Activated CD8-positive, alpha-beta memory T cell treated with anti-CD3 and anti-CD28 coated beads for 36 hours (primary cell): ENCODE data around the gene ANKH. TPM values are rescaled to one million over a fixed set of nuclear protein-coding genes. Genes with fewer than 3 reads are reported as not detected.

Source experiments
- CTCF ChIA-PET: fragments of 350-600 bp; sonication (Branson Sonifier 250); formaldehyde crosslinking; loops from one replicate; lab custom pipeline; 2021; ENCODE audit warnings: antibody characterized with exemption; lab: Charles Lee
- POLR2A ChIA-PET: fragments of 350-600 bp; sonication (Branson Sonifier 250); formaldehyde crosslinking; loops from one replicate; lab custom pipeline; 2021; ENCODE audit warnings: antibody characterized with exemption; lab: Charles Lee
- total RNA-seq, 2 experiments: library from RNA; stranded (reverse); gene quantifications; one replicate each; pipeline ENCODE4 v1.2.3, GENCODE V29; 2021

ANKH gene
- total RNA-seq, 2 experiments from 2014 or later = 88.6 to 90.1 TPM

DNA sequence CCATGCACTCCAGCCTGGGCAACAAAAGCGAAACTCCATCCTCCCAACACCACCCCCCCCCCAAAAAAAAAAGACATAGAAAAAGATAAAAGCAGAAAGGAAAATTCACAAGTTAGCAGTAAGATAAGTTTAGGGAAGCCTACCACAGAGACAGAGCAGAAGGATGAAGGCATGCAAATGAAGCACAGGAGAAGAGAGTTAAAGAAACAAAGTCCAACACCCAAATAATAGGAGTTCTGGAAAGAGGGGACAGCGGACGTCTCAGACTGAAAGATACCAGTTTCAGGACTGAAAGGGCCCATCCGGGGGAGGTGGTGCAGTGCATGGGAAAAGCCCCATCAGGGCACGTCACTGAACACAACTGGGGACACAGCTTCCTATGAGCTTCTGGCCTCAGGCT is 152.8 kb downstream of the ANKH start:
- POLR2A ChIA-PET = interaction anchor here (0.8 kb wide), 1 partner anchor 98 kb away, joined by 6 read pairs; no protein-coding TSS in a partner anchor
- CTCF ChIA-PET = no interaction called here

DNA sequence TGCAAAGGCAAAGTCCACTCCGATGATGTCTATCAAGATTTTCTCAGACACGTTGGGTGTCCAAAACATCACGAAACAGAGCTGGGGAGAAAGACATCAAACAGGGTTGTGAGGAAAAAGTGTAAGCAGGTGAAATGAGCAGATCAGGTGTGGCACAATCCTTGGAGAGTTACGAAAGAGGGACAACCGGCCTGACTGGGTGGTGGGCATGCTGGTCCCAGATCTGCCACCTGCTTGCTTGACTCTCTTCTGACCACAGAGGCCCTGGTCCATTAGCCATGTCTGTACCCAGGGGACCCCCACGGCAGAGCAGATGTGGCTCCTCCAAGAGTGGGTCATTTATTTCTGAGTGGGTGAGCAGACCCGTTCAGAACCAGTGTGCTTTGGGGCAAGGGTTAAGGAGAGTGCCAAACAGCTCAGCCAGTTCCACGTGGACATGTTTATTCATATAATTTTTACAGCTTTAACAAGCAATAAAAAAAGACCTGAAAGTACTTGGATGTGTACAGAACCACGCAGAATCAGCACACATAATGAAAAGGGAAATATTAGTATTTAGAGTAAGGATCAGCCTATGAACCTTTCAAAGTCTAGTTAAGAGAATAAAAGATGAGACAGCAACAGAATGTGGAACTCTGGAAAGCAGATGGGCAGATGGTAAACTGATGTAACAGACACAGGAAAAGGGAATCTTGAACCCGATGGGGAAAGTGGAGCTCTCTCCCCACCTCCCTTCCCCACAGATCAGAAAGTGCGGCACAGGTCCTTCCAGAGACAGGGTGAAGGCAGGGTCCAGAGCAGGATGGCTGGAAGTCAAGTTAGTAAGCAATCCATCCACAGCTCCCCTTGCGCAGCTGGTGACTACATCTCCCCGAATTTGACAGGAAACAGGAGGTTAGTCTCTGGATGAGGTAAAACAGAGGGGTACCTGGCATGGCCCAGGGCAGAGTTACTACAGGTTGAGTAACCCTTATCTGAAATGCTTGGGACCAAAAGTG is 154.5 kb downstream of the ANKH start:
- ChIA-PET CTCF (no interaction called here), POLR2A (no interaction called here)

DNA sequence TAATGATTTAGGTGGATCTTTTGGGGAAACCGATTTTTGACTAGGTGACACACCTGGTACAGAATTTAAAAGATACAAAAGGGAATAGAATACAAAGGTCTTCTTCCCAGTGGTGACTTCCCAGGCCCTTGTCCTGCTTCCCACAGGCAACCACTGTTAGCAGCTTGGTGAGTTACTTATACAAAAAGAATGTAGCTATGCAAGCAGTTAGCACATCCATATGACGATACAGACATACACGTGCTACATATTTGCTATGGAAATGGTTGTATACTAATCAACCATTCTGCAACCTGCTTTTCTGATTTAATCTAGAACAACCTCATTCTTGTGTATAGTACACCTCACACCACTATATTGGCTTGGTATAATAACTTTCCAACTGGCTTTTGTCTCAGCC is 156.1 kb downstream of the ANKH start:
- POLR2A ChIA-PET = no interaction called here
- CTCF ChIA-PET = no interaction called here

DNA sequence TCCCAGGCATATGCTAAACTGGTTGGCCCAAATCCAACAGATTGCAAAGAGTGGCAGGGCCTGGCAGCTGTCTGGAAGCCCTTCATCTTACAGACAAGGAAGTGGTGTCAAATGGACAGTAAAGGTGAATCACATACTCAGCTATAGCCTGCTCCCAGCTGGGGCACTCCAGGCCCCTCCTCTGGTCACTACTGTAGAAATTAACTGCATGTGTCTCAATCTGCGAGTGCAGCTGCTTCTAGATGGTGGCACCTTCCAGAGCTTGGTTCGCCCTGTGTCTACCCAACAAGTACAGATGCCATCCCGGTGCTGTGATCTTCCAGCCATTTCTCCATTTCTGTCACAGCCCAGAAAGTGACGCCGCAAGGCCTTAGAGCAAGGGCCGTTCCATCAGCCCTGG is 156.9 kb downstream of the ANKH start:
- POLR2A ChIA-PET = no interaction called here
- CTCF ChIA-PET = no interaction called here

DNA sequence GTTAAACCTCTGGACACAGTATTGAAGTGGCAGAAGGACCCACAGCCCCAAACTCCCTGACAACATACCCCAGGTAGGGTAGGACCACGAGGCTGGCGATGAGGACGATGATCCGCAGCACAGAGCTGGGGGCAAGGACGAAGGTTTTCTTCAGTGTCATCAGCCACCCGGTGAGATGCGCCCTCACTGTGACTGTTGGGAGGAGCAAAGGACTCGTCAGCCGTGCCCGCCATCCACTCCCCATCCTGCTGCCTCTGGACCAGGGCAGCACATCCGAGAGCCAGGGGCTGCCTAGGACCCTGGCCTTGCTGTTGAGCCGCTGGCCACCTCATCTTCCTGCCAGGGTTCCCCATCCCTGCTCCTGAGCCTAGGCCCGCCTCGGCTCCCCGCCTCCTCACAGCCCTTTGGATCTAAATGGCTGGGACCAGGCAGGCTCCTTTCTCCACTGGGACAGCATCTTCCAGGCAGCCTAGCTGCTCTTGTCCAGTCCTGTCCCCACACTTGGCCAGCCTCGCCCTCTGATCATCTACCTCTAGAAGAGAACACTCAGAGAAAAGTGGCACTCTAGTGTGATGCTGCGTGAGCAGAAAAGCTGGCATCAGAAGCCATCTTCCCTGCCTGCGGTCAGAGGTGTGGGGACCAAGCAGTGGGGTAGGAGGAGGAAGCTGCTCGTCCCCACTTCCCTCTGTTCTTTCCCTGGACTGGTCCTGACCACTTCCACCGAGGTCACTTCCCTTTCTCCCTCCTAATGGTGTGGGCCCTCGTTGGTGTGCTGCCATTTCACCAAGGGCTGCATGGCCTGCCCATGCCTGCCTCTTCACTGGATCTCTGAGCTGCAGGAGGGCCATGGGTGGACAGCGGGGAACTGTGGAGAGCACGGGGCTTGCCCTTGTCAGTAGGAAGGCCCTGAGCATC is 157.8 kb downstream of the ANKH start:
- POLR2A ChIA-PET = no interaction called here
- CTCF ChIA-PET = interaction anchor here (0.8 to 1.1 kb wide), 3 partner anchors 9 to 290 kb away, joined by 3 to 4 read pairs (median 3); no protein-coding TSS in a partner anchor

DNA sequence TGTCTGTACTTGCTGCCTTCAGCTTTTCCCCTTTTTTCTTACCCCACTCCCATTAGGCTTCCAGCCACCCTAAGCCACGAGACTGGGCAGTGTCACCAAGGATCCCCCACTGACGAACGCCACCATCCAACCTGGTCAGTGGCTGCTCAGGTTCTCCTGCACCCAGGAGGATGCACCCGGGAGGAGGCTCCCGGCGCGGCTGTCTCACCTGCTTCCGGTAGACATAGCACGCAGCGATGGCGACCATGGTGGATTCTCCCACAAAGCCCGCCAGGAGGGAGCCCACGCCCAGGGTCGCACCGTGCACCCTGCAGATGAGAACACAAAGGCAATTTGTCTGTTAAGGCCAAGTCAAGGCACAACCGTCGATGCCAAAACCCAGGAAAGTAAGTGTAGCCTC is 158.9 kb downstream of the ANKH start:
- CTCF ChIA-PET = interaction anchor here (1.0 to 1.1 kb wide), 2 partner anchors 10 to 15 kb away, joined by 3 to 4 read pairs; no protein-coding TSS in a partner anchor
- POLR2A ChIA-PET = no interaction called here

DNA sequence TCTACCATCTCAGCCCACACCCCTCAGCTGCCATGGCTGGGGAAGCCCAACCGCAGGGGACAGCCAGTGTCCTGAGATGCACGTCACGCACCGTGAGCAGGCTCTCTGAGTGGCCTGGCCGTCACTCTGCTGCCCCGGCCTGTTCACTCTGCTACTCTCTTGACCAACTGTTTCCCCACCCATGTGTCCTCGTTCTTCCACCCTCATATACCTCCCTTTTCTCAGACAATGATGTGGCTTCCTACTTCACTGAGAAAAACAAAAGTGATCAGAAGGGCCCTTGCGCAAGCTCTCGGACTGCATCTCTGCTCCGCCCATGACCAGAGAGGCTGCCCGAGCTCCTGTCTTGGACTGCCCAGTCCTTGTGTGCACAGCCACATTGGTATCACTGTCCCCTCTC is 159.4 kb downstream of the ANKH start:
- ChIA-PET POLR2A (no interaction called here), CTCF (no interaction called here)

DNA sequence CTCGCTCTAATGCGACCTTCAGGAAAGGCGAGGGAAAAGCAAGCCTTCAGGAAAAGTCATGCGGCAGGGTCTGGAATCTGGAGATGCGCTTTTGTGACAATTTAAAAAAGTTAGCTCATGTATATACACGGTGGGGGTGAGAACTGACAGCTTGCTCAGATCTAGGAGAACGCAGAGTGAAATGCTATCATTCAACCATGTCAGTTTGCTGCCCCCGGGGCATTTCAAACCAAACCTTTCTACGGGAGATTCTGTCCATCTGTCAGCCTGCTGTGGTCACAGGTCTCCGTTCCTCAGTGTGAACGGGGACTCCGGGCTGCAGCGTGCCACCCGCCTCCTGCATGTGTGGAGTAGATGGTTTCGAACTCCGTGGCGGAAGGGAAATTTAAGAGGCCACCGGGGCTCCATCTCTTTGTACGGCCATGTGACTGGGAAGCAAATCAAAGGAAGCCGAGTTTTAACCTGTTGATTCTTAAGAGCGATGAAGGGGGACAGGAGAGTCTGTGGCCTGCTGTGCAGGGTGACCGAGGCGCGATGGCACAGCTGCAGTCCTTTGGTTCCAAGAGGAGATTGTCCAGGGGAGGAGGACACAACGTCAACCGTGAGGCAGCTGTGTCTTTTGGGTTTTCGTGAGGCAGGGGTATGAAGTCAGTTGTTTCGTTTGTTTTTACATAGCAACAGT is 161.1 kb downstream of the ANKH start:
- POLR2A ChIA-PET = no interaction called here
- CTCF ChIA-PET = no interaction called here

DNA sequence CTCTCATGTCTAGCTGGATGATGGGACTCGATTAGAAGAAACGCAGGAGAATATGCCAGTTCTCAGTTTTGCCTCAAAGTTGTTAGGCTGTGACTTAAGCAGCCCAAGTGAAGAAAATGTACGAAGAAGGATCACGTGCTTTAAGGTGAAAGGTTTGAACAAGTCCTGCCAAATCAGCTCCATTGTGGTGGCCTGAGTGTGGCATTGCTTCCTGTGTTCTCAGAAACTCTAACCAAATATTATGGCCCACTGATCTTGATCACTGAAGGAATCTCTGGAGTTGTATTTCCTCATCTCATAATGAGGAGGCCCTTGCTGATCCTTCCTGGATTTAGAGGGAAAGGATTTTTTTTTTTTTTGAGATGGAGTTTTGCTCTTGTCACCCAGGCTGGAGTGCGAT is 163.0 kb downstream of the ANKH start:
- ChIA-PET POLR2A (interaction anchor here (0.6 kb wide), 2 partner anchors 22 to 163 kb away, joined by 3 to 8 read pairs; partner anchors contain the start of gene ANKH), CTCF (interaction anchor here (0.7 to 1.4 kb wide), 4 partner anchors 33 to 294 kb away, joined by 3 to 4 read pairs (median 3); no protein-coding TSS in a partner anchor)

DNA sequence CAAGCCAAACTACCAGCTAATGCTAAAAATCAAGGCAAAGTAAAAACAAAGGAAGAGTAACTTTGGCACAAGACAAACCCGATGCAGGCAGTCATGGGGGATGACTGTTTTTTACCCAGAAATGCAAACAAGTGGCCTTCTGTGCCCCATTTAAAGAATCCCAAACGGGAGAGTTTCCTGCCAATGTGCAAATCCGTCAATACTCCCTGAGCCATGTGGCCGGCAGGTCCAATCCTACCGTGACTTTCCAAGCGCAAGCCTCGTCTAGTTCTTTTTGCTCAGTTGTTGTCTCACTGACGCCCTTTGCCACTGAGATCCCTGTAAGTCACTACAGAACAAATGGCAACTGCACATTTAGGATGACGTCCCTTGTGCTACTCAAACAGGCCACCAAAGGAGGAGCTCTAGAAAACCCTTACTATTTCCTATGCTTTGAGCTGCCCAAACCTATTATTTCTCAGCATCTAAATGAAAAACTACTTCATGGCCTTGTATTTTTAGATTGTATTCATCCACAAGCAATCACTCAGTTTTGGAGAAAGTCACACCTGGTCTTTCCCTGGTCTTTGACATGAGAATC is 163.7 kb downstream of the ANKH start:
- ChIA-PET POLR2A (interaction anchor here (0.6 kb wide), 2 partner anchors 22 to 163 kb away, joined by 3 to 8 read pairs; partner anchors contain the start of gene ANKH), CTCF (interaction anchor here (0.7 to 1.2 kb wide), 3 partner anchors 69 to 295 kb away, joined by 3 to 4 read pairs (median 3); no protein-coding TSS in a partner anchor)

DNA sequence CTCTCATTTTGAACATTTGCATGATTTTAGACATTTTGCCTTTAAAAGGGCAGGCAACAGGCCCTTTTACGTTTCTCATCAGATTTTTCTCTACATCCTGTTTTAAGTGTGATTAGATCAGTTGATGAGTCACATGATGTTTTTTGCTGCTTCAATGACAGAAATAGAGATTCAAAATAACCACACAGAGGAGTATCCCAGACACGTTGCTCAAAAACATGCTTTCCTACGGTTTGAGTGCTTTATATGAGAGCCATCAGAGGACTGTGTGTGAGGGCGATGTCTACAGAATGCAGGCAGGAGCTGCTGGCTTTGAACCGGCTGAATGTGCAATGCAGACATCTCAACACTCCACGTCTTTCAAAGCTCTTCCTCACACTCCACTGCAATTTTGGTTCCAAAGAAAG is 165.0 kb downstream of the ANKH start:
- ChIA-PET CTCF (interaction anchor here (1.1 kb wide), 1 partner anchor 285 kb away, joined by 3 read pairs; no protein-coding TSS in a partner anchor), POLR2A (no interaction called here)

DNA sequence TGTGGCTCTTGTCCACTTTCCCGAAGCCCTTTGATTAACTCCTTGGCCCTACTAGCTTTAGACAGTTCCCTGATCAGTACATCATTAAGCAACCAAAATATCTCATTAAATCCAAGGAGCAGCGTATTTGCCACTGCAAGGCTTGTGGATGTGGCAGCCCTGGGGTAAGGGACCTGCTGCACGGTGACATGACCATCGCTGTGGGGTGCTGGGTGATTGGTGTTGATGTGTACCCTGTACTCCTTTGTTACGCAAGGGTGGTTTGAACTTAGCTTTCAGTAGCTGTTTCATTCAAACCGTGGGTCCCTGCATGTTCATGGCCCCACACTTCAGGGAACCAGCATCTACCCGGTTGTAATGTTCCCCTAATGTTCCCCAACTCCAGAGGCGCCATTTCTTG is 166.0 kb downstream of the ANKH start:
- ChIA-PET POLR2A (no interaction called here), CTCF (interaction anchor here (0.6 to 1.1 kb wide), 4 partner anchors 11 to 286 kb away, joined by 3 to 4 read pairs (median 4); no protein-coding TSS in a partner anchor)

DNA sequence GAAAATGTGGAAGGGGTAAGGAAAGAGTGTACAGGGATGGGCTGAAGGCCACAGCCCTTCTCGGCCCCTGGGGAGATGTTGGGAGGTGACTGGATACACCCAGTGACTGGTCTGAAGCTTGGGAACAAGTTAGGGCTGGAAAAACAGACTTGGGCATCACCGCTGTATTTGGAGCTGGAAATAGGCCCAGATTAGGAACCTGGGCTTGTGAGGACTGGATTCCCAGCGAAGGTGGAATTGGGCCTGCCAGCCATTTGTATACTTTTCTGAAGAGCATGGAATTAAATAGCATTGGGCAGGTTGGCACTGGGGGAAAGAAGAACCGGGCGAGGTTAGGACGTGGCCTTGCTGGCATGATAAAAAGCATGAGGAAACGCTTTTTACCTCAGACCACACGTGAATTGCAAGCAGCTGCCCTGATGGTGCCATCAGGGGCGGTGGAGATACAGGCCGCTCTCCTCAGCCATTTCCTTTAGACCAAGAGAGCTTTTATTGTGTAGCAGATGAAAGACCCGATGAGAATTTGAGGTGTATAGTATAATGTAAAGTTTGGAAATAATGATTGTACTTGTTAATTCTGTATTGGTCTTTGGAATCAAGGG is 169.2 kb downstream of the ANKH start:
- ChIA-PET POLR2A (interaction anchor here (0.8 kb wide), 1 partner anchor 22 kb away, joined by 3 read pairs; no protein-coding TSS in a partner anchor), CTCF (interaction anchor here (1.0 to 1.9 kb wide), 4 partner anchors 13 to 54 kb away, joined by 3 to 10 read pairs (median 4); no protein-coding TSS in a partner anchor)

DNA sequence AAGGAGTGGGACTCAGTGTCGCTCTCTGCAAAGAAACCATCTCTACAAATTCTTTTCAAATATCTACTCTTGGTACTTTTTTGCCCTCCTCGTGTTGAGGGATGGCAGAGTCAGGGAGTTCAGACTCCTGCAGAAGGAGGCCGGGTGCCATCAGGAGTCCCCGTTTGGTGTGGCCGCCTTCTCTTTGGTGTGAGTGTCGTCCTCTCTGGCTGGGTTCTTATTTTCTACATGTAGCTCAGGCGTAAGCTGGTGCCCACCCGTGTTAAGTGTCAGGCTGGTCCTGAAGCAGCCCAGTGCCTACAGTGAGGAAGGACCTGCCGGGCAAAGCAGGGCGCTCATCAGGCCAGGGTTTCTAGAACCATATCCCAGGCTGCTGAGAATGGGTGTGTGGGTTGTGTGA is 170.0 kb downstream of the ANKH start:
- POLR2A ChIA-PET = no interaction called here

DNA sequence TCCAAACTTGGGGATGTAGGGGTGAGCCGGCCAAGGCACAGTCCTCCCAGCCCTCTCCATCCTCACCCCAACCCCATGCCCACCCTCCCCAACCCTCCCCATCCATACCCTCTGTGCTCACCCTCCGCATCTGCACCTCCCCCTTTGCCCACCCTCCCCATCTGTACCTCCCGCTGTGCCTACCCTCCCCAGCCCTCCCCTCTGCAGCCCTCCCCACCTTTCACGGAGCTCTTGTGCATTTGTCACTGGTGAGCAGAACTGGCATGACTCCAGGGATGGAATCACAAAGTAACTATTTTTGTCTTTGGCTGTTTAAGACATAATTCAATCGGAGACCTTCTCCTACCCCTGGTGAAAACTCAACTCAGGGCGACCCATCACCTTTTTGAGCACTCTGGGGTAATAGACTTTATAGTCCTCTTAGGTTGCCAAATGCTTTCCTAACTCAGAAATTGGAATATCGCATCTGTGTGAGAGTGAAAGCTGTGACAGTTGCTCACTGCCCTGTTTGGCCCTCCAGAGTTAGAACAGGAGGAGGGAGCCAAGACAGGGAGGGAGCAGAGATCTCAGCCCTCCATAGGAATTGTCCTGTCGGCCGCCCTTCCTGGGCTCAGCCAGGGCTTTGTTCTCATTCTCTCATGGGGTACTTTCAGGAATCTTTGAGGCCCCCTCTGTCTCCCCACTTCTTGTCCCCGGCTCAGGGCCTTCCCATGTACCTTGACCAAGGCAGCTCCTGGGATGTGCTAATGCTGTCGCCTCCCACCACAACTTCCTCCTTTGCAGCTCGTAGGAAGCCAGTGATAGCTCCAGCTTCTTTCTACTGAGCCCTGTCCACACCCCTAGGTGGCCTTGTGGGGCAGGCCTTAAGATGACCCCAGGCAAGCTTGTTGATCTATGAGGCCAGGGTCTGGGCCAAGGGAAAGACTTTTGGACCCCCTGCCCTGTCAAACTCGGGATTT is 170.8 kb downstream of the ANKH start:
- ChIA-PET POLR2A (no interaction called here), CTCF (interaction anchor here (1.3 kb wide), 1 partner anchor 11 kb away, joined by 3 read pairs; no protein-coding TSS in a partner anchor)

More for the DNA sequence above, 170.0 kb downstream of the ANKH start:
- CTCF ChIA-PET = interaction anchor here (1.3 kb wide), 1 partner anchor 12 kb away, joined by 3 read pairs; no protein-coding TSS in a partner anchor

DNA sequence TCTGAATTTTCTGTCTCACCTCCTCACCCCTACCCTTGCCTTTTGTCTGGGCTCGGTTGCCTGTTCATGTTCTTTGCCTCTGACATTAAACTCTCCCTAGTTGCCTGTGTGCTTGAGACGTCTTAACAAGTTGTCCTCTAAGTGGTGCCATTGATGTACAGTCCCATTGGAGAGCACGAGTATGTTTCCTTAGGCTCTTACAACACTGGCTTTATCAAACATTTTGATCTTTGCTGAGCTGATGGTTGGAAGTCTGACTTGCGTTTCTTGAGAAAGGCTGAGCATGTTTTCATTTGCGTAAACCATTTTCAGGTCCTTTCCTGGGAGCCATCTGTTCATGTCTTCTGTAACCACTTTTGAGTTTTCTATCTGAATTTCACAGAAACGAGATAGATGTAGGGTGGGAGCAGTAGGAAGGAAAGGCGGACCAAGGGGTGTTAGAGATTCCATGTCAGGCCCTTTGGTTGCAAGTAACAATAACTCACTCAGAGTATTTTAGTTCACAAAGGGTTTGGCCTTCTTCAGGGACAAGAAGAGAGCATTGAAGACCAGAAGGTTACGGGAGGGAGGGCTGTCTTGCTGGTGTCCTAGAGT is 171.7 kb downstream of the ANKH start:
- POLR2A ChIA-PET = no interaction called here
- CTCF ChIA-PET = no interaction called here
